ENCODE data around the gene TRPM6. TPM values are rescaled to one million over a fixed set of nuclear protein-coding genes. Genes with fewer than 3 reads are reported as not detected.

TRPM6 gene
- total and polyA plus RNA-seq, 2 donors (not counting 3 experiments of a cell fraction or from before 2014, with no cell fraction given): 0.01 to 0.22 TPM

- Histone ChIP-seq H3K4me3 (replicated peaks in 1 of 3; ENCODE audit: insufficient read depth in 1 of 3, low read depth in 1 of 3, low read length in 3 of 3) (no peak overlapping the region), H3K79me2 (ENCODE audit: control insufficient read depth, insufficient read depth, low read length) (no peaks in the 10 kb centered on the region), H3K9ac (replicated peaks; ENCODE audit: extremely low read depth, insufficient read depth, low read length) (no peak overlapping the region), H3K4me1 (ENCODE audit: control insufficient read depth, extremely low read depth, insufficient read depth, low read length) (no peaks in the 10 kb centered on the region), H3K9me3 (replicated peaks; ENCODE audit: control insufficient read depth, insufficient read depth, low read length) (no peaks in the 10 kb centered on the region), H3K27ac (ENCODE audit: insufficient read depth, low read depth, low read length) (no peak overlapping the region), H3K9me1 (replicated peaks; ENCODE audit: control insufficient read depth, extremely low read depth, insufficient read depth, low read length) (no peaks in the 10 kb centered on the region), H3K36me3 (ENCODE audit: control insufficient read depth in 2 of 2, extremely low read depth in 1 of 2, insufficient read depth in 2 of 2, low read length in 2 of 2) (no peaks in the 10 kb centered on the region), H3K27me3 (ENCODE audit: control insufficient read depth in 2 of 2, insufficient read depth in 2 of 2, low read length in 2 of 2) (no peaks in the 10 kb centered on the region), H4K20me1 (replicated peaks; ENCODE audit: control insufficient read depth, extremely low read depth, insufficient read depth, low read length) (no peaks in the 10 kb centered on the region), H3K4me2 (ENCODE audit: insufficient read depth, low read length) (no peak overlapping the region), H2AFZ (ENCODE audit: low read depth, low read length) (no peak overlapping the region)
- FAIRE-seq (no peak), DNase-seq (ENCODE audit: low read depth, low spot score) (no peak)
- POLR2A ChIA-PET: no interaction called here
- intact Hi-C loops (cut with micrococcal nuclease) (no loop called here), dilution Hi-C loops (cut with MboI; ENCODE audit: extremely low pct_ligation_motif_present, low sequenced_read_pairs) (no loop called here)
- TF ChIP-seq, protein P1, sequence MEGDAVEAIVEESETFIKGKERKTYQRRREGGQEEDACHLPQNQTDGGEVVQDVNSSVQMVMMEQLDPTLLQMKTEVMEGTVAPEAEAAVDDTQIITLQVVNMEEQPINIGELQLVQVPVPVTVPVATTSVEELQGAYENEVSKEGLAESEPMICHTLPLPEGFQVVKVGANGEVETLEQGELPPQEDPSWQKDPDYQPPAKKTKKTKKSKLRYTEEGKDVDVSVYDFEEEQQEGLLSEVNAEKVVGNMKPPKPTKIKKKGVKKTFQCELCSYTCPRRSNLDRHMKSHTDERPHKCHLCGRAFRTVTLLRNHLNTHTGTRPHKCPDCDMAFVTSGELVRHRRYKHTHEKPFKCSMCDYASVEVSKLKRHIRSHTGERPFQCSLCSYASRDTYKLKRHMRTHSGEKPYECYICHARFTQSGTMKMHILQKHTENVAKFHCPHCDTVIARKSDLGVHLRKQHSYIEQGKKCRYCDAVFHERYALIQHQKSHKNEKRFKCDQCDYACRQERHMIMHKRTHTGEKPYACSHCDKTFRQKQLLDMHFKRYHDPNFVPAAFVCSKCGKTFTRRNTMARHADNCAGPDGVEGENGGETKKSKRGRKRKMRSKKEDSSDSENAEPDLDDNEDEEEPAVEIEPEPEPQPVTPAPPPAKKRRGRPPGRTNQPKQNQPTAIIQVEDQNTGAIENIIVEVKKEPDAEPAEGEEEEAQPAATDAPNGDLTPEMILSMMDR (IDR thresholded peaks at IDR 0.05; ENCODE audit: extremely low read depth in 1 of 2, insufficient read depth in 1 of 2, low read depth in 1 of 2, low read length in 2 of 2): no peak
- TF ChIP-seq POLR2A (IDR thresholded peaks at IDR 0.05; ENCODE audit: low read depth, low read length) (no peak), POLR2AphosphoS5 (IDR thresholded peaks at IDR 0.05; ENCODE audit: insufficient read depth, low read depth, low read length) (no peak), MYC (IDR thresholded peaks at IDR 0.05; ENCODE audit: low read depth, low read length) (no peak), FOS (IDR thresholded peaks at IDR 0.05; ENCODE audit: borderline replicate concordance, insufficient read depth, low read length) (no peak), JUN (IDR thresholded peaks at IDR 0.05; ENCODE audit: borderline replicate concordance, insufficient read depth, insufficient read length, low read depth) (no peak), EZH2 (IDR thresholded peaks at IDR 0.05; ENCODE audit: borderline replicate concordance, low read depth, low read length, severe bottlenecking) (no peak), MAX (IDR thresholded peaks at IDR 0.05; ENCODE audit: insufficient read depth, insufficient read length) (no peak), GATA2 (IDR thresholded peaks at IDR 0.05; ENCODE audit: insufficient read depth, insufficient read length, low read depth, low read length) (no peak)
- BruUV-seq (replicated peaks): no TSS peak
- CTCF ChIA-PET: no interaction called here
These were observed 204.4 kb downstream of the TRPM6 start for GRCh38 chr9:74683322-74683721.

Data from endothelial cell of umbilical vein (primary cell).